ENCODE data around the gene UCP3. TPM values are rescaled to one million over a fixed set of nuclear protein-coding genes. Genes with fewer than 3 reads are reported as not detected.

UCP3 gene
- total and polyA plus RNA-seq, 10 of the 15 experiments (the other 5 are each of a cell fraction or from before 2014, with no cell fraction given): 0.02 to 1.9 (median 0.94) TPM

- BruUV-seq (replicated peaks): no TSS peak
- Histone ChIP-seq H3K4me3 (no peak overlapping the region), H3K9me3 (replicated peaks; ENCODE audit: control insufficient read depth, insufficient read depth, low read length) (no peaks in the 10 kb centered on the region), H3K9ac (ENCODE audit: control insufficient read depth, insufficient read depth, low read length) (no peak overlapping the region), H3K36me3 (ENCODE audit: control insufficient read depth in 2 of 2, insufficient read depth in 2 of 2, low read length in 1 of 2) (no peaks in the 10 kb centered on the region), H3K27me3 (replicated peaks in 1 of 2; ENCODE audit: control insufficient read depth in 2 of 2, insufficient read depth in 2 of 2, low read length in 1 of 2) (no peaks in the 10 kb centered on the region), H2AFZ (ENCODE audit: control insufficient read depth, low read depth, low read length) (no peak overlapping the region), H3K27ac (ENCODE audit: control insufficient read depth, insufficient read depth) (no peak overlapping the region), H3K4me2 (ENCODE audit: control insufficient read depth, insufficient read depth) (no peak overlapping the region), H4K20me1 (ENCODE audit: control insufficient read depth, insufficient read depth) (no peaks in the 10 kb centered on the region; the same call in 1 of the 2 replicates), H3K4me1 (ENCODE audit: control insufficient read depth, insufficient read depth, low read length) (no peaks in the 10 kb centered on the region), H3K79me2 (ENCODE audit: control insufficient read depth, insufficient read depth, low read length) (no peaks in the 10 kb centered on the region)
- WGBS (ENCODE audit: insufficient coverage, insufficient replicate concordance, low lambda C conversion rate, missing lambda C conversion rate): 24% methylated on average over 4 of the region's 4 CpGs
- ChIA-PET RAD21 (ENCODE audit: unreplicated experiment) (interaction anchor here (1.3 kb wide), 1 partner anchor 19 kb away, joined by 4 read pairs; no protein-coding TSS in a partner anchor), SMC1A (ENCODE audit: uncharacterized antibody, unreplicated experiment) (interaction anchor here (1.1 to 1.6 kb wide), 4 partner anchors 10 to 488 kb away, joined by 3 to 4 read pairs (median 4); partner anchors contain the start of genes C2CD3, DNAJB13 and PPME1), CTCF (interaction anchor here (1.0 to 1.3 kb wide), 4 partner anchors 11 to 360 kb away, joined by 3 to 4 read pairs (median 4); no protein-coding TSS in a partner anchor), POLR2A (interaction anchor here (0.7 to 1.6 kb wide), 3 partner anchors 18 to 212 kb away, joined by 3 to 5 read pairs (median 3); no protein-coding TSS in a partner anchor)
- intact Hi-C loops (cut with micrococcal nuclease; ENCODE audit: unreplicated experiment): loop anchor here (5.0 to 10.0 kb wide), 5 partner anchors 71 to 486 kb away; partner anchors contain the start of genes C2CD3 and PPME1
- DNase-seq (ENCODE audit: low read depth, low spot score) (no peak), FAIRE-seq (no peak), ATAC-seq (no peak)
- TF ChIP-seq MYB (IDR thresholded peaks at IDR 0.05; ENCODE audit: borderline replicate concordance, low read depth, low read length) (no peak), MXI1 (IDR thresholded peaks at IDR 0.05; ENCODE audit: low read depth, low read length) (no peak), ZBTB11 (CRISPR knock-in tag; IDR thresholded peaks at IDR 0.05) (no peak), EGR1 (IDR thresholded peaks at IDR 0.05; ENCODE audit: borderline replicate concordance in 1 of 2, low read depth in 2 of 2, low read length in 2 of 2) (no peak), NR2C1 (IDR thresholded peaks at IDR 0.05) (no peak), ZNF207 (IDR thresholded peaks at IDR 0.05; ENCODE audit: borderline replicate concordance) (no peak), ZSCAN29 (IDR thresholded peaks at IDR 0.05) (no peak), SREBF2 (IDR thresholded peaks at IDR 0.05; ENCODE audit: low read length) (no peak), RBBP5 (conservative IDR thresholded peaks at IDR 0.05) (no peak), HDAC2 (IDR thresholded peaks at IDR 0.05) (no peak), REST (IDR thresholded peaks at IDR 0.05; ENCODE audit: low read depth, low read length) (no peak), TCF3 (IDR thresholded peaks at IDR 0.05; ENCODE audit: borderline replicate concordance, insufficient read depth, low read depth, low read length) (no peak)
- in situ Hi-C loops (cut with MboI): no loop called here
These were observed 47.6 kb downstream of the UCP3 start for GRCh38 chr11:73961321-73961720.

Measured in GM12878 (cell line).